ENCODE results near the gene PCNX1.

PCNX1 gene

DNA sequence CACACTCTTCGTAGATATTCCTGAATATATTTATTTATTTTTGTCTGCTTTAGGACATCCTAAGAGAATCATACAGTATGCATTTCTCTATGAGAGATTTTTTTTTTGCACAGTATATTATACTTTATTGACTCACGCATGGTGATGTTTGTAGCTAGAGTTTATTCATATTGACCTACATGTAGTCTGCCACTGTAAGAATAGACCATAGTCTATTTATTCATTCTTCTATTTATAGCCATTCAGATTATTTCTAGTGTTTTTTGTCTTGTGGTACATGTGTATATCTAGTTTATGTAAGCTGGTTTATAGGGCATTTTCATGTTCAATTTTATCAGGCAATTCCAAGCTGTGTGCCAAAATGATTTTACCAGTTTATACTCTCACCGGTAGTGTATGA is 45.2 kb downstream of the PCNX1 start:
- TF ChIP-seq, protein P1, sequence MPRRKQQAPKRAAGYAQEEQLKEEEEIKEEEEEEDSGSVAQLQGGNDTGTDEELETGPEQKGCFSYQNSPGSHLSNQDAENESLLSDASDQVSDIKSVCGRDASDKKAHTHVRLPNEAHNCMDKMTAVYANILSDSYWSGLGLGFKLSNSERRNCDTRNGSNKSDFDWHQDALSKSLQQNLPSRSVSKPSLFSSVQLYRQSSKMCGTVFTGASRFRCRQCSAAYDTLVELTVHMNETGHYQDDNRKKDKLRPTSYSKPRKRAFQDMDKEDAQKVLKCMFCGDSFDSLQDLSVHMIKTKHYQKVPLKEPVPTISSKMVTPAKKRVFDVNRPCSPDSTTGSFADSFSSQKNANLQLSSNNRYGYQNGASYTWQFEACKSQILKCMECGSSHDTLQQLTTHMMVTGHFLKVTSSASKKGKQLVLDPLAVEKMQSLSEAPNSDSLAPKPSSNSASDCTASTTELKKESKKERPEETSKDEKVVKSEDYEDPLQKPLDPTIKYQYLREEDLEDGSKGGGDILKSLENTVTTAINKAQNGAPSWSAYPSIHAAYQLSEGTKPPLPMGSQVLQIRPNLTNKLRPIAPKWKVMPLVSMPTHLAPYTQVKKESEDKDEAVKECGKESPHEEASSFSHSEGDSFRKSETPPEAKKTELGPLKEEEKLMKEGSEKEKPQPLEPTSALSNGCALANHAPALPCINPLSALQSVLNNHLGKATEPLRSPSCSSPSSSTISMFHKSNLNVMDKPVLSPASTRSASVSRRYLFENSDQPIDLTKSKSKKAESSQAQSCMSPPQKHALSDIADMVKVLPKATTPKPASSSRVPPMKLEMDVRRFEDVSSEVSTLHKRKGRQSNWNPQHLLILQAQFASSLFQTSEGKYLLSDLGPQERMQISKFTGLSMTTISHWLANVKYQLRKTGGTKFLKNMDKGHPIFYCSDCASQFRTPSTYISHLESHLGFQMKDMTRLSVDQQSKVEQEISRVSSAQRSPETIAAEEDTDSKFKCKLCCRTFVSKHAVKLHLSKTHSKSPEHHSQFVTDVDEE (CRISPR knock-in tag; IDR thresholded peaks at IDR 0.05) = no peak
- TF ChIP-seq ISL1 (CRISPR knock-in tag; IDR thresholded peaks at IDR 0.05) (no peak), ESRRG (CRISPR knock-in tag; IDR thresholded peaks at IDR 0.05) (no peak), OSR1 (CRISPR knock-in tag; IDR thresholded peaks at IDR 0.05) (no peak), ZNF8 (CRISPR knock-in tag; IDR thresholded peaks at IDR 0.05) (no peak), ZC3H10 (CRISPR knock-in tag; IDR thresholded peaks at IDR 0.05) (no peak), ZFP30 (CRISPR knock-in tag; IDR thresholded peaks at IDR 0.05) (no peak), TOX (CRISPR knock-in tag; IDR thresholded peaks at IDR 0.05; ENCODE audit: borderline replicate concordance) (no peak), PPARA (CRISPR knock-in tag; IDR thresholded peaks at IDR 0.05; ENCODE audit: borderline replicate concordance) (no peak), BACH2 (CRISPR knock-in tag; IDR thresholded peaks at IDR 0.05; ENCODE audit: borderline replicate concordance) (no peak), GLIS3 (CRISPR knock-in tag; IDR thresholded peaks at IDR 0.05) (no peak), ZFP3 (CRISPR knock-in tag; IDR thresholded peaks at IDR 0.05) (no peak), ZNF565 (CRISPR knock-in tag; conservative IDR thresholded peaks at IDR 0.05; ENCODE audit: low read depth) (no peak), RARB (CRISPR knock-in tag; IDR thresholded peaks at IDR 0.05) (no peak), CSDC2 (CRISPR knock-in tag; IDR thresholded peaks at IDR 0.05) (no peak), ARNTL (CRISPR knock-in tag; IDR thresholded peaks at IDR 0.05; ENCODE audit: borderline replicate concordance, low read depth) (no peak)
- TF ChIP-seq, protein P2, sequence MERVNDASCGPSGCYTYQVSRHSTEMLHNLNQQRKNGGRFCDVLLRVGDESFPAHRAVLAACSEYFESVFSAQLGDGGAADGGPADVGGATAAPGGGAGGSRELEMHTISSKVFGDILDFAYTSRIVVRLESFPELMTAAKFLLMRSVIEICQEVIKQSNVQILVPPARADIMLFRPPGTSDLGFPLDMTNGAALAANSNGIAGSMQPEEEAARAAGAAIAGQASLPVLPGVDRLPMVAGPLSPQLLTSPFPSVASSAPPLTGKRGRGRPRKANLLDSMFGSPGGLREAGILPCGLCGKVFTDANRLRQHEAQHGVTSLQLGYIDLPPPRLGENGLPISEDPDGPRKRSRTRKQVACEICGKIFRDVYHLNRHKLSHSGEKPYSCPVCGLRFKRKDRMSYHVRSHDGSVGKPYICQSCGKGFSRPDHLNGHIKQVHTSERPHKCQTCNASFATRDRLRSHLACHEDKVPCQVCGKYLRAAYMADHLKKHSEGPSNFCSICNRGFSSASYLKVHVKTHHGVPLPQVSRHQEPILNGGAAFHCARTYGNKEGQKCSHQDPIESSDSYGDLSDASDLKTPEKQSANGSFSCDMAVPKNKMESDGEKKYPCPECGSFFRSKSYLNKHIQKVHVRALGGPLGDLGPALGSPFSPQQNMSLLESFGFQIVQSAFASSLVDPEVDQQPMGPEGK (CRISPR knock-in tag; IDR thresholded peaks at IDR 0.05; ENCODE audit: borderline replicate concordance) = no peak
- TF ChIP-seq, protein P3, sequence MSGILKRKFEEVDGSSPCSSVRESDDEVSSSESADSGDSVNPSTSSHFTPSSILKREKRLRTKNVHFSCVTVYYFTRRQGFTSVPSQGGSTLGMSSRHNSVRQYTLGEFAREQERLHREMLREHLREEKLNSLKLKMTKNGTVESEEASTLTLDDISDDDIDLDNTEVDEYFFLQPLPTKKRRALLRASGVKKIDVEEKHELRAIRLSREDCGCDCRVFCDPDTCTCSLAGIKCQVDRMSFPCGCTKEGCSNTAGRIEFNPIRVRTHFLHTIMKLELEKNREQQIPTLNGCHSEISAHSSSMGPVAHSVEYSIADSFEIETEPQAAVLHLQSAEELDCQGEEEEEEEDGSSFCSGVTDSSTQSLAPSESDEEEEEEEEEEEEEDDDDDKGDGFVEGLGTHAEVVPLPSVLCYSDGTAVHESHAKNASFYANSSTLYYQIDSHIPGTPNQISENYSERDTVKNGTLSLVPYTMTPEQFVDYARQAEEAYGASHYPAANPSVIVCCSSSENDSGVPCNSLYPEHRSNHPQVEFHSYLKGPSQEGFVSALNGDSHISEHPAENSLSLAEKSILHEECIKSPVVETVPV (CRISPR knock-in tag; IDR thresholded peaks at IDR 0.05) = no peak
- TF ChIP-seq, protein P4, sequence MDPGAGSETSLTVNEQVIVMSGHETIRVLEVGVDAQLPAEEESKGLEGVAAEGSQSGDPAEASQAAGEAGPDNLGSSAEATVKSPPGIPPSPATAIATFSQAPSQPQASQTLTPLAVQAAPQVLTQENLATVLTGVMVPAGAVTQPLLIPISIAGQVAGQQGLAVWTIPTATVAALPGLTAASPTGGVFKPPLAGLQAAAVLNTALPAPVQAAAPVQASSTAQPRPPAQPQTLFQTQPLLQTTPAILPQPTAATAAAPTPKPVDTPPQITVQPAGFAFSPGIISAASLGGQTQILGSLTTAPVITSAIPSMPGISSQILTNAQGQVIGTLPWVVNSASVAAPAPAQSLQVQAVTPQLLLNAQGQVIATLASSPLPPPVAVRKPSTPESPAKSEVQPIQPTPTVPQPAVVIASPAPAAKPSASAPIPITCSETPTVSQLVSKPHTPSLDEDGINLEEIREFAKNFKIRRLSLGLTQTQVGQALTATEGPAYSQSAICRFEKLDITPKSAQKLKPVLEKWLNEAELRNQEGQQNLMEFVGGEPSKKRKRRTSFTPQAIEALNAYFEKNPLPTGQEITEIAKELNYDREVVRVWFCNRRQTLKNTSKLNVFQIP (CRISPR knock-in tag; IDR thresholded peaks at IDR 0.05; ENCODE audit: borderline replicate concordance, low read depth) = no peak
- TF ChIP-seq, protein P5, sequence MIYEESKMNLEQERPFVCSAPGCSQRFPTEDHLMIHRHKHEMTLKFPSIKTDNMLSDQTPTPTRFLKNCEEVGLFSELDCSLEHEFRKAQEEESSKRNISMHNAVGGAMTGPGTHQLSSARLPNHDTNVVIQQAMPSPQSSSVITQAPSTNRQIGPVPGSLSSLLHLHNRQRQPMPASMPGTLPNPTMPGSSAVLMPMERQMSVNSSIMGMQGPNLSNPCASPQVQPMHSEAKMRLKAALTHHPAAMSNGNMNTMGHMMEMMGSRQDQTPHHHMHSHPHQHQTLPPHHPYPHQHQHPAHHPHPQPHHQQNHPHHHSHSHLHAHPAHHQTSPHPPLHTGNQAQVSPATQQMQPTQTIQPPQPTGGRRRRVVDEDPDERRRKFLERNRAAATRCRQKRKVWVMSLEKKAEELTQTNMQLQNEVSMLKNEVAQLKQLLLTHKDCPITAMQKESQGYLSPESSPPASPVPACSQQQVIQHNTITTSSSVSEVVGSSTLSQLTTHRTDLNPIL (CRISPR knock-in tag; IDR thresholded peaks at IDR 0.05; ENCODE audit: low read depth) = no peak

DNA sequence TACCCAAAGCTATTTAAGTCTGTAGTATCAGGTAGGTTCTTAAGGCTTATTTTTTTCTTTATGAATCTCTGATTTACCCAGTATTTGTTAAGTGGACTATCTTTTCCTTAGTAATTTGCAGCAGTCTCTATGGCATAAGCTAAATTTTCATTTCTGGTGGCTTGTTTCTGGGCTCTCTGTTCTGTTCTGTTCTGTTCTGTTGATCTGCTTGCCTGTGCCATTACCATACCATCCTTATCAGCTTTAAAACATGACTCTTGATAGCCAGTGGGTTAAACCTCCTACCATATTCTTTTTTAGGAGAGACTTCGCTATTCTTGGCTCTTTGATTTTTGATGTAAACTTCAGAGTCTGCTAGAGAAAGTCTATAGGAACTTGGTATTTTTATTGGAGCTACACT is 46.8 kb downstream of the PCNX1 start:
- no peak for ATAC-seq
- no peak for TF ChIP-seq GLIS3 (CRISPR knock-in tag; IDR thresholded peaks at IDR 0.05)
- no peak for TF ChIP-seq ZNF70 (CRISPR knock-in tag; IDR thresholded peaks at IDR 0.05)
- TF ChIP-seq, protein P5 (CRISPR knock-in tag; IDR thresholded peaks at IDR 0.05; ENCODE audit: low read depth) = no peak
- TF ChIP-seq OSR1 (CRISPR knock-in tag; IDR thresholded peaks at IDR 0.05) = no peak
- TF ChIP-seq RARB (CRISPR knock-in tag; IDR thresholded peaks at IDR 0.05) = no peak
- no peak for TF ChIP-seq TCF4 (CRISPR knock-in tag; IDR thresholded peaks at IDR 0.05; ENCODE audit: borderline replicate concordance)
- TF ChIP-seq ZC3H10 (CRISPR knock-in tag; IDR thresholded peaks at IDR 0.05) = no peak
- TF ChIP-seq, protein P3 (CRISPR knock-in tag; IDR thresholded peaks at IDR 0.05) = no peak
- TF ChIP-seq ZFP3 (CRISPR knock-in tag; IDR thresholded peaks at IDR 0.05) = no peak
- TF ChIP-seq ZNF565 (CRISPR knock-in tag; conservative IDR thresholded peaks at IDR 0.05; ENCODE audit: low read depth) = no peak
- TF ChIP-seq ZNF8 (CRISPR knock-in tag; IDR thresholded peaks at IDR 0.05) = no peak
- TF ChIP-seq, protein P2 (CRISPR knock-in tag; IDR thresholded peaks at IDR 0.05; ENCODE audit: borderline replicate concordance) = no peak

More for the DNA sequence above, 45.2 kb downstream of the PCNX1 start:
- no peak for ATAC-seq

Measured in SK-N-SH treated with all-trans-retinoic acid at 6 μM for 48 hours (cell line).